ENCODE data around the gene THADA. TPM values are rescaled to one million over a fixed set of nuclear protein-coding genes. Genes with fewer than 3 reads are reported as not detected.

THADA gene
- total RNA-seq, 1 donor = 39.4 TPM

- Histone ChIP-seq H3K27me3 (ENCODE audit: insufficient read depth, low read length) (no peaks in the 10 kb centered on the region), H3K36me3 (ENCODE audit: insufficient read depth, low read length) (no peaks in the 10 kb centered on the region), H2AFZ (ENCODE audit: low read length) (no peak overlapping the region), H4K20me1 (ENCODE audit: insufficient read depth, low read length) (no peaks in the 10 kb centered on the region), H3K4me2 (ENCODE audit: insufficient read depth, low read length) (no peak overlapping the region), H3K79me2 (ENCODE audit: insufficient read depth, low read length) (no peaks in the 10 kb centered on the region), H3K4me3 (ENCODE audit: insufficient read depth, low read length) (no peak overlapping the region), H3K9me3 (ENCODE audit: low read depth, low read length) (no peaks in the 10 kb centered on the region), H3K27ac (ENCODE audit: low read depth, low read length) (no peak overlapping the region), H3K4me1 (ENCODE audit: insufficient read depth, low read length) (no peaks in the 10 kb centered on the region)
- no peak for DNase-seq (ENCODE audit: insufficient read length, low spot score, missing footprints)
- TF ChIP-seq CTCF (IDR thresholded peaks at IDR 0.05; ENCODE audit: extremely low read depth, low read depth, low read length) = no peak
Measured at GRCh38 chr2:43368483-43369385, 227.1 kb downstream of the THADA start.

- Histone ChIP-seq H3K36me3 (ENCODE audit: insufficient read depth, low read length) (no peaks in the 10 kb centered on the region), H3K27ac (ENCODE audit: low read depth, low read length) (no peak overlapping the region), H3K9me3 (ENCODE audit: low read depth, low read length) (no peaks in the 10 kb centered on the region), H4K20me1 (ENCODE audit: insufficient read depth, low read length) (no peaks in the 10 kb centered on the region), H3K4me2 (ENCODE audit: insufficient read depth, low read length) (no peak overlapping the region), H3K27me3 (ENCODE audit: insufficient read depth, low read length) (no peaks in the 10 kb centered on the region), H3K79me2 (ENCODE audit: insufficient read depth, low read length) (no peaks in the 10 kb centered on the region), H2AFZ (ENCODE audit: low read length) (no peak overlapping the region), H3K4me1 (ENCODE audit: insufficient read depth, low read length) (no peaks in the 10 kb centered on the region), H3K4me3 (ENCODE audit: insufficient read depth, low read length) (no peak overlapping the region)
- TF ChIP-seq CTCF (IDR thresholded peaks at IDR 0.05; ENCODE audit: extremely low read depth, low read depth, low read length) = no peak
- no peak for DNase-seq (ENCODE audit: insufficient read length, low spot score, missing footprints)
Measured at GRCh38 chr2:43367012-43367782, 228.6 kb downstream of the THADA start.

GRCh38 chr2:43363120-43363519, 232.7 kb downstream of the THADA start:
- Histone ChIP-seq H3K27me3 (ENCODE audit: insufficient read depth, low read length) (no peaks in the 10 kb centered on the region), H3K4me1 (ENCODE audit: insufficient read depth, low read length) (no peaks in the 10 kb centered on the region), H4K20me1 (ENCODE audit: insufficient read depth, low read length) (no peaks in the 10 kb centered on the region), H2AFZ (ENCODE audit: low read length) (no peak overlapping the region), H3K9me3 (ENCODE audit: low read depth, low read length) (no peaks in the 10 kb centered on the region), H3K36me3 (ENCODE audit: insufficient read depth, low read length) (no peaks in the 10 kb centered on the region), H3K79me2 (ENCODE audit: insufficient read depth, low read length) (no peaks in the 10 kb centered on the region), H3K27ac (ENCODE audit: low read depth, low read length) (no peak overlapping the region), H3K4me2 (ENCODE audit: insufficient read depth, low read length) (no peak overlapping the region), H3K4me3 (ENCODE audit: insufficient read depth, low read length) (no peak overlapping the region)
- DNase-seq (ENCODE audit: insufficient read length, low spot score, missing footprints) = no peak
- TF ChIP-seq CTCF (IDR thresholded peaks at IDR 0.05; ENCODE audit: extremely low read depth, low read depth, low read length) = no peak

- Histone ChIP-seq H3K27me3 (ENCODE audit: insufficient read depth, low read length) (no peaks in the 10 kb centered on the region), H3K79me2 (ENCODE audit: insufficient read depth, low read length) (no peaks in the 10 kb centered on the region), H3K4me2 (ENCODE audit: insufficient read depth, low read length) (no peak overlapping the region), H3K27ac (ENCODE audit: low read depth, low read length) (no peak overlapping the region), H3K4me1 (ENCODE audit: insufficient read depth, low read length) (peaks cover 3% of the 10 kb centered on the region), H3K9me3 (ENCODE audit: low read depth, low read length) (no peaks in the 10 kb centered on the region), H3K4me3 (ENCODE audit: insufficient read depth, low read length) (no peak overlapping the region), H3K36me3 (ENCODE audit: insufficient read depth, low read length) (no peaks in the 10 kb centered on the region), H2AFZ (ENCODE audit: low read length) (no peak overlapping the region), H4K20me1 (ENCODE audit: insufficient read depth, low read length) (no peaks in the 10 kb centered on the region)
- no peak for TF ChIP-seq CTCF (IDR thresholded peaks at IDR 0.05; ENCODE audit: extremely low read depth, low read depth, low read length)
- DNase-seq (ENCODE audit: insufficient read length, low spot score, missing footprints) = no peak
Measured at GRCh38 chr2:43361286-43361685, 234.6 kb downstream of the THADA start.

All from osteoblast (primary cell).